PC-3 (cell line): ENCODE measurements around the gene SETD1B.

ENCODE experiments used
- EZH2 ChIP-seq: fragments of 300-600 bp; sonication (generic); IDR thresholded peaks from one replicate; pipeline ENCODE4 v1.6.1; 2017; ENCODE audit warnings: antibody characterized with exemption, mild to moderate bottlenecking, low read length; ENCODE audit not compliant: unreplicated experiment
- TF ChIP-seq, protein P1 (sequence below): fragments of 300-600 bp; sonication (generic); conservative IDR thresholded peaks from 2 replicates; pipeline ENCODE4 v1.5.1; 2017; ENCODE audit warnings: antibody characterized with exemption, low read depth, mild to moderate bottlenecking, low read length

GRCh38 chr12:121788176-121788818 is 15.5 kb upstream of the SETD1B start:
- TF ChIP-seq, protein P1, sequence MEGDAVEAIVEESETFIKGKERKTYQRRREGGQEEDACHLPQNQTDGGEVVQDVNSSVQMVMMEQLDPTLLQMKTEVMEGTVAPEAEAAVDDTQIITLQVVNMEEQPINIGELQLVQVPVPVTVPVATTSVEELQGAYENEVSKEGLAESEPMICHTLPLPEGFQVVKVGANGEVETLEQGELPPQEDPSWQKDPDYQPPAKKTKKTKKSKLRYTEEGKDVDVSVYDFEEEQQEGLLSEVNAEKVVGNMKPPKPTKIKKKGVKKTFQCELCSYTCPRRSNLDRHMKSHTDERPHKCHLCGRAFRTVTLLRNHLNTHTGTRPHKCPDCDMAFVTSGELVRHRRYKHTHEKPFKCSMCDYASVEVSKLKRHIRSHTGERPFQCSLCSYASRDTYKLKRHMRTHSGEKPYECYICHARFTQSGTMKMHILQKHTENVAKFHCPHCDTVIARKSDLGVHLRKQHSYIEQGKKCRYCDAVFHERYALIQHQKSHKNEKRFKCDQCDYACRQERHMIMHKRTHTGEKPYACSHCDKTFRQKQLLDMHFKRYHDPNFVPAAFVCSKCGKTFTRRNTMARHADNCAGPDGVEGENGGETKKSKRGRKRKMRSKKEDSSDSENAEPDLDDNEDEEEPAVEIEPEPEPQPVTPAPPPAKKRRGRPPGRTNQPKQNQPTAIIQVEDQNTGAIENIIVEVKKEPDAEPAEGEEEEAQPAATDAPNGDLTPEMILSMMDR: no peak
- TF ChIP-seq EZH2: no peak
